ENCODE results near the gene SCAF1.
A peak's percentile ranks its signal among the peaks of the same experiment; 100 is the strongest.

SCAF1 gene

DNA sequence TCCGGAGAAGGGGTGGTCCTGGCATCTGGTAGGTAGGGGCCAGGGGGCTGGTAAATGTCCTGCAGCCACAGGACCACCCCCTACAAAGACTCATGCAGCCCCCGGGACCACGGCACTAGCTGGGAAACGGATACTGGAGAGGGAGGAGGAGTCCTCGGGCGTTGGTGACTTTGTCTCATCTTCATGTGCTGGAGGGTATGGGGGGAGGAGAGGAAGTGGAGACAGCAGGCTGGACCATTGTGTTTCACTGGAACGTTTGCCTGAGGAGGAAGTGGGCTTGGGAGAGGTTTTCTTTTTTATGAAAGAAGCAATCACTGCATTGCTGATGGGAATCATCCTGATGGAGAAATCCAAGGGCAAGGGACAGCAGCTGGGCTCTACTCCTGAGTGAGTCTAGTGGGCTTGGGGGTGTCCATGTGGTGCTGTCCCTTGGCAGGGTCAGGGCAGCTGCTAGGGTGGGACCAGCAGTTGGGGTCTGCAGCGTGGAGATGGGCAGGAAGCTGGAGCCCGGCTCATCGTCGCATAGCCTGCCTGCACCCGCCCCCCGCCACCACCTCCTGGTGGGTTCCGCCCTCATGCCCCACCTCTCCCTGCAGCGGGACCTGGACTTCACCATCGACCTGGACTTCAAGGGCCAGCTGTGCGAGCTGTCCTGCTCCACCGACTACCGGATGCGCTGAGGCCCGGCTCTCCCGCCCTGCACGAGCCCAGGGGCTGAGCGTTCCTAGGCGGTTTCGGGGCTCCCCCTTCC lies 45.7 kb downstream of the SCAF1 start:
- peak; percentile 72 for DNase-seq (ENCODE audit: low read depth)

DNA sequence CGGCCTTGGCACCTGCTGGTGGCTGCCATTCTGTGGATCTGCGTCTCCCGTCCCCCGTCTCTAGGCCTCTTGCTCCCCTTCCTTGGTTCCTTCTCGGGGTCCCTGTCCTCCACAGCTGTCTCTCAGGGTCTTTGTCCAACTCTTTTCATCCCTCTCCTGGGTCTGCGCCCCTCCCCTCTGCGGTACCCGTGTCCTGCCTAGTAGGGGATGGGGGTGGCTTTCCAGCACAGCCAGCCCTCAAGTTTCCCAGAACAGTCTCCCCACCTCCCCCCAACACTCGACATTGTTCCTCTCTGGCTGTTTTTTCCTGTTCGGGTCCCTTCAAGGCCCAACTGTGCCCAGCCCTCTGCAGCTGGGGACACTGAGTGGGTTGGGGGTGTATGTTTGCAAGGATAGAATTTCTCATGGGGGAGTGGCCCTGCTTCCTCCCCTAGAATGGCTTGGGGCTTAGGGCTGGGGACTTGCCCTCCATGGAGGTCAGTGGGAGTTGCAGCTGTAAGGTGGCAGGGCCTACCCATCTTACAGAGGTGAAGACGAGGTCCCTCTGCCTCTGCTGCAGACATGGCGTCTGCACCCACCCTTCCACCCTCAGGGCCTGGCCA lies 46.6 kb downstream of the SCAF1 start:
- DNase-seq (ENCODE audit: low read depth), result no peak

DNA sequence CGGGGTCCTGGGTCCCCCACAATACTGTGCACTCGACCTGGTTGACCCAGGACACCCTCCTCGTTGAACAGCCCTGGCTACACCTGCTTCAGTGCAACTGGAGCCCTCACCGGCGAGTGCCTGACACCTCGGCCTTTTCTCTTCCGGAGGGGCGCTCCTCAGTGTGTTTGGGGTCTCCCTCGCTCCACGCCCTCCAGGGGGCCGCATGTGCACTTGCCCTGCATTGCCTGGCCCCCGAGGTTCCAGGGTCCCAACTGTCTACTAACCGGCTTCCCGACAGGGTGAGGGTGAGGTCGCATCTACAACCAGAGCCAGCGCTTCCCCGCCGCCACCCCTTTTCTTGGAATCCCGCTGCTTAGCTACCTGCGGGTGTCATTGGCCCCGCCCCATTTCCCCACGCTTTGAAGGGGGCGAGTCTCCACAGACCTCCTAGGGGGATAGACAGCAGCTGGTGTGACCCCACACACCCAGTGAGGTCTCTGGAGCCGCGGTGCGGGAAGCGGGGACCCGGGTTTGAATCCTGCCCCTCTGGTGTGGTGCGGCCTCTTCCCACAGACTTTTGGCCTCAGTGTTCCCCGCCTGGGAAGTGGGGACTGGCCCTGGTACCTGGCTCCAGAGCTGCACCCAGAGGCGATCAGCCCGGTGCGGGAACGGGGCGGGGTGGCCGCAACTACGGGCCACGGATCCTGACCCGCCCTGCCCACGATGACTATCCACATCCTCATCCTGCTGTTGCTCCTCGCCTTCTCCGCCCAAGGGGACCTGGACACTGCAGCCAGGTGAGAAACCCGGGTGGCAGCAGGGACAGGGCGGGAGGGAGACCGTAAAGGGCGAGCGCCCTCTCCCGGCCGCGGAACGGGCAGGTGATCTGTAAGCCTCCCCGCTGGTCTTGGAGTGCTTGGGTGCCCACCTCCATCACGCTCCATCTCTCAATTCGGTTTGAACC lies 47.4 kb downstream of the SCAF1 start, which contains the start of gene ADM5:
TSS of gene ADM5 (plus strand) at position 462 of the 946 bp plus-strand sequence. CDS start at position 706, 244 bp downstream.
- DNase-seq (ENCODE audit: low read depth), result peak; percentile 28

DNA sequence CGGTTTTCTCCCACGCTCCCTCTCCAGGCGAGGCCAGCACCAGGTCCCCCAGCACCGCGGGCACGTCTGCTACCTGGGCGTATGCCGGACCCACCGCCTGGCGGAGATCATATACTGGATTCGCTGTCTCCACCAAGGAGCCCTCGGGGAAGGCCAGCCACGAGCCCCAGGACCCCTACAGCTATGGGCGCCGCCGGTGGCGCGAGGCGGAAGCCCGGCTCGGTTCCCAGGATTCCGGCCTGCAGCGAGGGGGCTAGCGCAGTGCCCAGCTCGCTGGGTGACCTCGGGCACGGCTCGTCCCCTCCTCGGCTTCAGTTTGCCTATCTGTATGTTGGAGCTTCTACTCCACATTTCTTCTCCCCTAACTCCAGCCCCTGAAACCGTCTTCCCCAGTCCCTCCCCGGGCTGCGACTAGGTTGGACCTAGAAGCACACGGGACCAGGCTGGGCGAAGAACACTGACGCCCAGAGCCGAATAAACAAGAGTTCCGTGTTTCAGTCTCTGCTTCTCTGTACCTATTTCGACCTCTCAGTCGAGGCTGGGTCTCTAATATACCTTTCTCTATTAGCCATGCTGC lies 48.2 kb downstream of the SCAF1 start:
- DNase-seq (ENCODE audit: low read depth), result peak; percentile 24

DNA sequence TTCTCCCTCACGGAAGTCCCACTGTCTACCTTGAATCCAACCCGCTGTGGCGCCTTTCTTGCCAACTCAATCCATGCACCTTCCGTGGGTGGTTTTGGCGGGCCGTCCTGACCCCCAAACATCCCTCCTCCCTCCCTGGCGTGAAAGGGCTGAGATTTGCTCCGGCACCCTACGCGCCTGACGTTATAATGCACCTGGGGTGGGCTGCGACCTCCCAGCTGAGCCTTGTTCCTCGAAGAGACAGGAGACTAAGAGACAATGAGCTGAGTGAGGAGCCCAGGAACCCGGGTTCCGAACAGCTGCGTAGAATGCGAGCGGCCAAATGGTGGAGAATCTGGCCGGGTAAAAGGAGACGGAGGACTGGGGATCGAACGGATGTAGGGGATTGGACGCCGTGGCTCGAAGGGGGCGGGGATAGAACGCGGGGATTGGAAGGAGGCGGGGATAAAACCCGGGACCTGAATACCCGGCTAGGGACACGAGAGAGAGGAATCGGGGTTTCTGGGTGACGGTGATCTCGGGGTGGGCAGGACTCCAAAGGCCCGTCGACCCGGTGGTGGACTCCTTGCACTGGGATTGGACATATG lies 48.7 kb downstream of the SCAF1 start, which contains the start of gene CPT1C:
TSS of gene CPT1C (plus strand) at position 461 of the 587 bp plus-strand sequence. CDS start 1,137 bp downstream, outside the sequence.
- peak; percentile 90 for DNase-seq (ENCODE audit: low read depth)

GRCh38 chr19:49691243-49692146 lies 49.5 kb downstream of the SCAF1 start:
- peak; percentile 85 for DNase-seq (ENCODE audit: low read depth)

DNA sequence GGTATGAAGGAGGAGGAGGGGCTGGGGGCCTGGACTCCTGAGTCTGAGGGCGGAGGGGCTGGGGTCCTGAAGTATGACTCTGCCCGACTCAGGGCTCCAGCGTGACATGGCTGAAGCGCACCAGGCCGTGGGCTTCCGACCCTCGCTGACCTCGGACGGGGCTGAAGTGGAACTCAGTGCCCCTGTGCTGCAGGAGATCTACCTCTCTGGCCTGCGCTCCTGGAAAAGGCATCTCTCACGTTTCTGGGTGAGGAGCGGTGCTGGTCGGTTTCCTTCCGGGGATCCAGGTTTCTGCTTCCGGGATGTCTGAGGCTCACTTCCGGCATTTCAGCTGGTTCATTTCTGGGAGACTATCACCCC lies 50.1 kb downstream of the SCAF1 start:
- no peak for DNase-seq (ENCODE audit: low read depth)

- no peak for DNase-seq (ENCODE audit: low read depth)
These were observed 54.1 kb downstream of the SCAF1 start for GRCh38 chr19:49696115-49696514.

- DNase-seq (ENCODE audit: low read depth), result no peak
These were observed 54.9 kb downstream of the SCAF1 start for GRCh38 chr19:49696865-49697264.

- DNase-seq (ENCODE audit: low read depth), result no peak
These were observed 57.4 kb downstream of the SCAF1 start for GRCh38 chr19:49699364-49699763.

DNA sequence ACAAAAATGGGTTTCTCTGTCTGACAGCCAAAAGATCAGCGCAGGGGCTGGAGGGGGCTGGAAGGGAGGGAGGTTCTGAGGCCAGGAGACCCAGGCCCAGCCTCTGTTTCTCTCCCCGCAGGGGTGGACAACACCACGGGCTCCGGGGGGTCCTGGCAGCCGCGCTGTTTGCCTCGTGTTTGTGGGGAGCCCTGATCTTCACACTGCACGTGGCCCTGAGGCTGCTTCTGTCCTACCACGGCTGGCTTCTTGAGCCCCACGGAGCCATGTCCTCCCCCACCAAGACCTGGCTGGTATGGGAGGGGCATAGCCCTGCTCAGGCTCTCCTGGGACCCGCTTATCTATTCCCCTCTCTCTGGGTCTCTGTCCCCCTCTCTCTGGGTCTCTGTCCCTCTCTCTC lies 58.6 kb downstream of the SCAF1 start:
- no peak for DNase-seq (ENCODE audit: low read depth)

- no peak for DNase-seq (ENCODE audit: low read depth)
These were observed 59.3 kb downstream of the SCAF1 start for GRCh38 chr19:49701271-49701786.

- DNase-seq (ENCODE audit: low read depth), result no peak
These were observed 63.1 kb downstream of the SCAF1 start for GRCh38 chr19:49704888-49705642.

DNA sequence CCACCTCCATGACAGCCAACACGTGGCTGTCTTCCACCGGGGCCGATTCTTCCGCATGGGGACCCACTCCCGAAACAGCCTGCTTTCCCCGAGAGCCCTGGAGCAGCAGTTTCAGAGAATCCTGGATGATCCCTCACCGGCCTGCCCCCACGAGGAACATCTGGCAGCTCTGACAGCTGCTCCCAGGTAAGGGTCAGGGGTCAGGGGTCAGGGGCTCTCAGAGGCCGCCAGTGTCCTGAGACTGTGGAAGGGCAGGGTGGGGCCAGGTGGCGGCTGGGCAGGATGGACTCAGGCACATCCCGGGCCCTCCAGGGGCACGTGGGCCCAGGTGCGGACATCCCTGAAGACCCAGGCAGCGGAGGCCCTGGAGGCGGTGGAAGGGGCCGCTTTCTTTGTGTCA lies 63.9 kb downstream of the SCAF1 start:
- DNase-seq (ENCODE audit: low read depth), result no peak
